NCI-H2171 (cell line): Measurements from ENCODE around the gene SUV39H2.
"Not testable (repeated sequence)": the region's sequence is repeated elsewhere in the genome, so short reads cannot be mapped to it uniquely, and the experiment has no call there.

Experiments
- DNase-seq: peaks from one replicate; lab custom pipeline; 2025; lab: John Stamatoyannopoulos, UW

Gene SUV39H2, protein sequence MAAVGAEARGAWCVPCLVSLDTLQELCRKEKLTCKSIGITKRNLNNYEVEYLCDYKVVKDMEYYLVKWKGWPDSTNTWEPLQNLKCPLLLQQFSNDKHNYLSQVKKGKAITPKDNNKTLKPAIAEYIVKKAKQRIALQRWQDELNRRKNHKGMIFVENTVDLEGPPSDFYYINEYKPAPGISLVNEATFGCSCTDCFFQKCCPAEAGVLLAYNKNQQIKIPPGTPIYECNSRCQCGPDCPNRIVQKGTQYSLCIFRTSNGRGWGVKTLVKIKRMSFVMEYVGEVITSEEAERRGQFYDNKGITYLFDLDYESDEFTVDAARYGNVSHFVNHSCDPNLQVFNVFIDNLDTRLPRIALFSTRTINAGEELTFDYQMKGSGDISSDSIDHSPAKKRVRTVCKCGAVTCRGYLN

DNA sequence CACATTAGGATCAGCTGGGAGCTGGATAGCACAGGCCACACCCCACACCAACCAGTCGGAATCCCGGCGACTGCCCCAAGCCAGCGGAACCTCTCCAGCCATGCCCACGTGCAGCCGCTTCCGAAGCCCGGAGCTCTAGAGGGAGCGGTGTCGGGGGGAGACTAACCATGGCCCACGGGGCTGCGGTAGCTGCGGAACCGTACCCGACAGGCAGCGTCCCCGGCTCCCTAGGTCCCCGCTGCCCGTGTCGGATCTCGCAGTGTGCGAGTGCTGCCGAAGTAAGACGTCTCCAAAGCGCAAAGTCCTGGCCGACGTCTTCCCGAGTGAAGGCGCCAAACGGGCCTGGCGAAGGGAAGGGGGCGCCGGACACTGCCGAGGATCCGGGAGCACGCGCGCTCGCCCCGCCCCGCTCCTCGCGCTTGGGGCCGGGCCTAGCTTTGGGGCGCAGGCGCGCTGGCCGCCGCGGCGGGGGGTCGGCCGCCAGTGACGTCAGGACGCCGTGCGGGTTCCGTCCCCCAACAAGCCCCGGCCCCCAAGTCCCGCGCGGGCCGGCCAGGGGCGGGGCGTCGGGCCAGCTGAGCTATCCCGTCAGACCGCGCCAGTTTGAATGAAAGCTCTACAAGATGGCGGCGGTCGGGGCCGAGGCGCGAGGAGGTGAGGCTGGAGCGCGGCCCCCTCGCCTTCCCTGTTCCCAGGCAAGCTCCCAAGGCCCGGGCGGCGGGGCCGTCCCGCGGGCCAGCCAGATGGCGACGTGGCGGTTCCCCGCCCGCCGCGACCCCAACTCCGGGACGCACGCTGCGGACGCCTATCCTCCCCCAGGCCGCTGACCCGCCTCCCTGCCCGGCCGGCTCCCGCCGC lies at the start of gene SUV39H2:
Gene SUV39H2 (plus strand): TSS at position 601 of the 858 bp plus-strand sequence. CDS start 23 bp downstream, at position 624.
- peak; percentile 85 for DNase-seq

DNA sequence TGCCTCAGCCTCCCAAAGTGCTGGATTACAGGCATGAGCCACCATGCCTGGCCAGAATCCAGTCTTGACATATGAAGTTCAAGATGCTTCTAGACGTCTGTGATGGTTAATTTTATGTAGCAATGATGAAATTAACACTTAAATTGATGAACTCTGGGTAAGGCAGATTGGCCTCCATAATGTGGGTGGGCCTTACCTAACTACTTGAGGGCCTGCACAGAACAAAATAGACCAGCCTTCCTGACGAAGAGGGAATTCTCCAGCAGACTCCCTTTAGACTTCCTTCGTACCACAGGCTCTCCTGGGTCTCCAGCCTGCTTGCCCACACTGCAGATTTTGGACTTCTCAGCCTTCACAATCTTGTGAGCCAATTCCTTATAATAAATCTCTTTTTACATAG lies 45.6 kb upstream of the SUV39H2 start:
- no peak for DNase-seq

DNA sequence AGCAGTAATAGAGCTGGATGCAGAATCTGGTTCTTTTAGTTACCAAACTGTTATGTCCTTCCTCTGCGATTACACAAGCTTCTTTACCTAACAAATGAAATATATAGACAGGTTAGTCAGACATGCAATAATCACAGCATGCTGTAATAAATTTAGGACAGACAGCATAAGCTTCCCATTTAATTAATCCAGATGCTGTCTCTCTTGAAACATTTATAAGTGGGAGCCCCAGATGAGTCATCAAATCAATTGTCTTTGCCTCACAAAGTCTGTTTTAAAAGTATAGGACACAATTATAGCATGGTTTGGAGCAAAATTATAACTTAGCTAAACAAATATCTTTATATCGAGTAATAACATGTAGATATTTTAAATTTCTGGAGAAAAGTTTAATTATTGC lies 42.5 kb upstream of the SUV39H2 start:
- no peak for DNase-seq

DNA sequence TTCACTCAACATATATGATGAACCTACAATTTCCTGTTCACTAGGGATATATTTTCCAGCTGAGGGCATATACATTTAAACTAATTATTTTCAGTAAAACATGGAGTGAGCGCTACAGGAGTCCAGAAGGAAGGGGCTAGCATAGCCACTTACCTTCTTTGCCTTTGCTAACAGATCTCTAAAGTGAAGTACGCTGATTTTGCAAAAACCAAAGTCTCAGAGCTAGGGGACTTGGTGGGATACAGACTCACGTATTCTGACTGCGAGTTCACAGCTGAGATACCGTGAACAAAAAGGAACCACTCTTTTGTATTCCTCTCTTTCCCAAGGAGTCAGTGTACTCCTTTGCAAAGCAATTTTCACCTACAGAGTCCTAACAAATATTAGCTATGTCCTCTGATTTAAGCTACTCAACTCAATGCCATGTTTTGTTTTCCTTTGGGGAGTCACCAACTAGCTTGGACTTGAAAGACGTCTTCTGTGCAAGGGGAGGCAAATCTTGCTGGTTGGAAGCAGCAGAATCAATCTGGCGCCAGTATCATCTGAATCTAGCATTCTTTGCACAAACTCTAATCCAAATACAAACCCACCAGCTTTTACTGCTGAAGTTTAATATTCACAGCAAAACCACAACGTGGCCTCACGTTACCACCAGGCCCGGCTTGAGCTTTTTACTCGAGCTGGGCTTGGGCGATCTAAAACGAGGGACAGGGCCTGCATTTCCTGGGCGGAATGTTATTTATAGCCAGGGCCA lies 41.5 kb upstream of the SUV39H2 start:
- no peak for DNase-seq

DNA sequence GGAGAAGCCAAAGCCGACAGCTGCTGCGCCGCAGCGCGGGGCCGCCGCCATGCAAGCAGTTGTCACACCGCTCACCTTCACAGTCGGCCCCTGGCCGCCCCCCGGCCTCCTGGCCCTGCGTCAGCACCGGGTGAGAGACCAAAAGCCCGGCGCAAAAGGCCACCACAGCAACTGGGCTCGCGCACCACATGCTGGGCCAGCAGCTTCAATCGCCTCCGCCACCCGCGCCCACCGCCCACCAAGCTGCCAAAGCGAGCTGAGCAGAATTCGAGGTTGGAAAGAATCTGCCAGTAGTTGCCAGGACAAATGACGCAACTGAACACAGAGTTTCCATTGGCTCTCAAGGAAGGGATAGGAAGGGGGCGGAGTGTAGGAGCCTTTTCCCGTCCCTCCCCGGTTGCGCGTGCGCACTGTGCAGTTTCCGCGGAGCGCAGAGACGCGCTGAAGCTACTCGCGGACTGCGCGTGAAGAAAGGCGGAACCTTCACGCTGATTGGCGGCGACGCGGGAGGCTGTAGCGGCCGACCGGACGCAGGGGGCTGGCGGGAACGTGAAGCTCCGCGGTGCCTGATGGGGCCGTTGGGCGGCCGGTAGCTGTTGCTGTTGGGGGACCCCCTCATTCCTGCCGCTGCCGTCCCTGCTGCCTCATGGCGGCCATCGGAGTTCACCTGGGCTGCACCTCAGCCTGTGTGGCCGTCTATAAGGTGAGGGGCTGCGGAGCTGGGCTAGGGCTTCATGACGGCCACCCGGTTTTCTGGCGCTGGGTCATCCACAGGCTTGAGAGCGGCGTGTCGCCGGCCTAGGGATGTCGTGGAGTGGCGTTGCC lies 40.7 kb upstream of the SUV39H2 start, which contains the start of the genes CDNF, HSPA14 and MSANTD7:
Gene CDNF (minus strand): TSS at position 281 of the 825 bp plus-strand sequence. CDS start 91 bp downstream, at position 190.
Gene HSPA14 (plus strand): TSS at position 550 of the 825 bp plus-strand sequence. CDS start 97 bp downstream, at position 647.
Gene MSANTD7 (plus strand): TSS at position 550 of the 825 bp plus-strand sequence. CDS start 3,979 bp downstream, outside the sequence.
- DNase-seq, result peak; percentile 91

DNA sequence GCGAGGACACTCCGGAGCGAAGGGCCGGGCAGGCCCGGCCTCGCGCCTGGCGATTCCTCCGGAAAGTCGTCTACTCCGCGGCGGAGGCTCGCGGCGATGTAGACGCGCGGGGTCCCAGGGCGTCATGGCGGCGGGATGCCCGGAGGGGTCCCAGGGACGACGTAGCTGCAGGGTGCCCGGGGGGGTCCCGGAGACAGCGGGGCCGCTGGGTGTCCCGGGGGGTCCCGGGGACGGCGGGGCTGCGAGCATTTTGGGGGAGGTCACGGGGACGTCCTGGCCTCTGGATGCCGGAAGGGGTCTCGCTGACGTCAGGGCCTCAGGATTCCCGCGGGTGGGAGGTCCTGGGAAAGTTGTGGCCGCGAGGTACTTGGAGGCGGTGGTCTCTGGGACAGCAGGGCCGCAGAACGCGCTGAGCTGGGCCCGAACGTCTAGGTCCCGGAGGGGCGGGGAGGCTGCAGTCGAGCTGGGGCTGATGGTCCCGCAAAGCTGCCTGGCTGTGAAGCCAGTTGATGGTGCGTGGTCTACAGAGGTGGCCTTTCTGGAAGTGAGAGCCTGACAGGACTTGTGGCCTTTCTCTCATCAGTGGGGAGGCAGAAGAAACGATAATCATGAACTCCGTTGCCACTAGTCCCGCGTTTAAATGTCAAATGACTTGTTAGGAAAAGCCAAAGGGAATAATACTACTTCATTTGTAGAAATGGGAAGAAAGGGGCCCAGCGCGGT lies 39.9 kb upstream of the SUV39H2 start:
- DNase-seq, result no peak

DNA sequence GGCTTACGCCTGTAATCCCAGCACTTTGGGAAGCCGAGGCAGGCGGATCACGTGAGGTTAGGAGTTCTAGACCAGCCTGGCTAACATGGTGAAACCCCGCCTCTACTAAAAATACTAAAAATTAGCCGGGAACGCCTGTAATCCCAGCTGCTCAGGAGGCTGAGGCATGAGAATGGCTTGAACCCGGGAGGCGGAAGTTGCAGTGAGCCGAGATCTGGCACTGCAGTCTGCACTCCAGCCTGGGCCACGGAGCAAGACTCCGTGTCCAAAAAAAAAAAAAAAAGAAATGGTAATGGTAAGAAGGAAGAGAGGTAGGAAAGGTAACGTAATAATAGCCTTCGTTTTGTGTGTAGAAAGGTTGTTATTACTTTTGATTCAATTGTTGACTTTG lies 39.4 kb upstream of the SUV39H2 start:
- no peak for DNase-seq

DNA sequence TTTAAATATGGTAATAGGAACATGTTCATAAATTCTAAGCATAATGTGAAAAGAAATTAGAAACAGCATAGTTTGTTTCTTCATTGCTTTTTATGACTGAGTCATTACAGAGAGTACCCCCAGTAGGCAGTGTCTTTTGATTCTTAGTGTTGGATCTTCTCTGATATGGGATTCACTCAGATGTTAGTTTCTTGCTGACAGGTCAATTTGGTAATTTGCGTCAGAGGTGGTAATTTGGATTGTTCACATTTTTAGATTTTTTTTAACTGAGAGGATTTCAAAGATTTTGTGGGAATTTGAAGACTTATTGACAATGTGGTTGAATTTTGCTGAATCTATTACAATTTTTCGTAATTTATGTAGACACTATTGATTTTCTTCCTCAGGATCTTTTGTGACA lies 38.5 kb upstream of the SUV39H2 start:
- no peak for DNase-seq

DNA sequence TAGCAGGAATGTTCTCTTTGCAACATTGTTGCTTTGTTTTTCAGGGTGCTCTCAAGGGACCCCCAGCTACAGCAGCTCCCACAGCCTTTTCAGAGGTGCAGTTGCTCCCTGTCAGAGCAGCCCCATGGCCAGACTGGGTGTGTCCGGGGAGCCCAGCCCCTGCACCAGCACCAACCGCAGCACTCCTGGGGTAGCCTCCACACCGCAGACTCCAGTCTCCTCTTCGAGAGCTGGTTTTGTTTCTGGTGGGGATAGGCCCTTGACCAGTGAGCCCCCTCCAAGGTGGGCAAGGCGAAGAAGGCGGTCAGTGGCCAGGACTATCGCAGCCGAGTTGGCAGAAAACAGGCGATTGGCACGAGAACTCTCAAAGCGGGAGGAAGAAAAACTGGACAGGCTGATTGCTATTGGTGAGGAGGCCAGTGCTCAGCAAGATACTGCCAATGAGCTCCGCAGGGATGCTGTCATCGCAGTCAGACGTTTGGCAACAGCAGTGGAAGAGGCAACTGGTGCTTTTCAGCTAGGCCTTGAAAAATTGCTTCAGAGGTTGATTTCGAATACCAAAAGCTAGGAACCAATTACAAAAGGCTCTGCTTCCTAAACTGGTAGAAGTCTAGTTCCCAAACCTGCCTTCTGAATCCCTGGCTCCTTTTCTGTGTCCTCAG lies 35.2 kb upstream of the SUV39H2 start:
- no peak for DNase-seq

DNA sequence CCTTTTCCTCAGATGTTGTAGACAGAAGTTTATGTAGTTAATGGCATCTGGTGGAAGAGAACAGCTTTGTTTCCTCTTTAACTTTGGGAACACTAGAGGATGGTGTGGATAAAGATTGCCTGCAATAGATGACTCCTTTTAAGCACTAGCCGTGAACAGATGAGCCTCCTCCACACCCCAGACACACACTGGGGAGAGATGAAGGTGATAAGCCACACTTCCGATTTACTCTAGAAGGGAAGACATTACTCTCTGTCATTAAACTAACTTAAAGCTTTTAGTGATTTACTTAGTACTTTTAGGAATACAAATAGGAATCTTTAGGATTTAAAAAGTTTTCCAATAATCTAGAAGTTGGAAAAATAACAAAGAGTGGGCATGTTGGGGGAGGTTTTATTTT lies 33.7 kb upstream of the SUV39H2 start:
- no peak for DNase-seq

DNA sequence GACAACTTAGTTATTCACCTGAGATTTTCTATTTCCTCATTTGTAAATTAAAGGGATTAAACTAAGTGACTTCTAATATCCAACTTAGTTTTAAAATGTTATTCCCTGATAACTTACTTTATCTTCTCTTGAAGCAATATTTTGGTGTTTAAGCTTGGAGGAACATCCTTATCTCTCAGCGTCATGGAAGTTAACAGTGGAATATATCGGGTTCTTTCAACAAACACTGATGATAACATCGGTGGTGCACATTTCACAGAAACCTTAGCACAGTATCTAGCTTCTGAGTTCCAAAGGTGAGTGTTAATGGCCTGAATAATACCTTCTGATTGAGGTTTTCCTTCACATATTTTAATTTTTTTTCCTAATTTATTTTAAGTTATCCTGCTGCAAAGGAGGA lies 26.4 kb upstream of the SUV39H2 start:
- no peak for DNase-seq

DNA sequence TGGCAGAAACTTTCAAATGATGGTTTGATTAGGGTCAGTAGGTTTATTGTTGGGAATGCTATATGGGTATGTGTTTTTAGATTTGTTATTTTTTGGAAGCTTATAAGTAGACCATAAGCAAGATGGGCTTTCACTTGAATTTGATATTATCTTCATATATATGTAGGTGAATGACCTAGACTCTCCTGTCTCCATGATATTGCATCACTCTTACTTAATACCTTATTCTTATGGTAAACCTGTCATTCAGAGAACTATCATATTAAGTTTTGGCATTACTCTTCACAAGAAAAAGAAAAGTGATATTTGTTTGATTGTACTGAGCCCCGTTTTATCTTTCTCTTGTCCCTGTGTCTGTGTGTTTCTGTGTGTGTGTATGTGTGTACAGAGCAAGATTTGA lies 23.2 kb upstream of the SUV39H2 start:
- DNase-seq, result no peak

DNA sequence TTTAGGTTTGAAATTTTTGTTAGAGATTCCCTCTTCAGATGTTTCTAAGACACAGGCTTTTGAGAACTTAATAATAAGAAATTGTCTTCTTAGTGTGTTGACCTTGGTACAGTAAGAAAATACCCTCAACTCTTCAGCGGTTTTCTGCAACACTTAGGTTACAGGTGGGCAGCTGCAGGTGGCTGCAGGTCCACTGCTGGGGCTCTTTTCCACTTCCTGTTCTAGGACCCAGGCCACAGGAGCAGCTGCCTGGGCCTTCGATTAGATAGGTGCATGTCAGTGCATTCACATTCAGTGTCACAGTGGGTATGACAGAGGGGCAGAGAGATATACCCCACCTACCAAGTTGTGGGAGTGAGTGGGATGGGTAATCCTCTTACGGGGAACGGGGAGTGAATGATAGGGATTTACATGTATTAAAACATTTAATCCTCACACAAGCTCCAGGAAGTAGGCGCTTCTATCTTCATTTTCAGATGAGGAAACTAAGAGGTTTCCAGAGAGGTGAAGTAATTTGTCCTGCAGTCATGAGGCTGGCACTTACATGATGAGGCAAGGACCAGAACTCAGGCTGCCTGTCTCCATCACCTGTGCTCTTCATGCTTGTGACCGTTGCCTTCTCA lies 20.2 kb upstream of the SUV39H2 start:
- DNase-seq, result no peak

DNA sequence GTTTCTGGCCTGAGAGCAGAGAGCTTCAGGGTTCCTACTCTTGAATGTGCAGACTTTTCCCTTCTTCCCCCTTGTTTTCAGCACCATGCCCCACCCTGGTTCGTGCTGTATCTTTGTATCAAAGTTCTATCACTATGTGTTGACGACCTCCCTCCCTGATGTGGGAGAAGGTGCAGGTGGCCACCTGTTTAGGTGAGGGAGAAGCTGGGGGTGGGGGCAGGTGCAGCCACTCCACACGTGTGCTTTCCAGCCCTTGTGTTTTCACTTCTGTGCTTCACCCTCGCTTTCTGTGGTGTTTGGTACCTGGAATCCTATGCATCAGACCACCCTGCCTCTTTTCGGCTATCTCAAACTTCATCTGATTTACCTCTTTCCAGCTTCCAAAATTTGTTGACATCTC lies 19.6 kb upstream of the SUV39H2 start:
- DNase-seq, result no peak

DNA sequence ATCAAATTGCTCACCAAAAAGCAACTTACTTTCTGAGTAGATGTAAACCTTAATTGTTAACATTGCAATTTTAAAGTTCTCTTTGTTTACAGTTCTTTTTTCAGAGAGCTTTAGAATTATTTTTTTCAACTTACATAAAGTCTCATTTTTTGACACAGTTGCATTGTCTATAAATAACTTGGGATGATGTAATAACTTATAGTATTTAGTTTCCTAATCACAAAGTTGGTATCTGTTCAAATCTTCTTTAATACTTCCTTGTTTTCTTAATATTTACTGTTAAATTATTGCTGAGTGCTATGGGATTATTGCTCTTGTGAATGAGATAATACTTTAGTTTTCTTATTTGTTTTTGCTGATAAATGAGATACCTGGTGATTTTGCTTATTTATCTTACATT lies 18.9 kb upstream of the SUV39H2 start:
- DNase-seq, result no peak

DNA sequence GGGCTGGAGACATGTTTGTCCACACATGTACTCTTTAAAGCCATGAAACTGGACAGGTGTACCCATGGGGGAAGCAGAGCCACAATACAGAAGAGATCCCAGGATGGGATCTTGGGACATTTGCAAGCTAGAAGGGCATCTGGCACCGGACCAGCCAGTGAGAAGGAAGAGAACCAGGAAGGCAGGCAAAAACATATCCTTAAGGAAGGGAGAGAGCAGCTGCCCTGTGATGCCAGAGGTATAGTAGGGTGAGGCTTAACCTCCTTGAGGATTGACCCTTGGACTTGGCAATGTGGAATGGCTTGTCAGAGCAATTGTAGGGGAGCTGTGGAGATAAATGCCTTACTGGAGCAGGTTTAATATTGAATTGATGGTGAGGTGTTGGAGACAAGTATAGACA lies 17.9 kb upstream of the SUV39H2 start:
- DNase-seq, result no peak

DNA sequence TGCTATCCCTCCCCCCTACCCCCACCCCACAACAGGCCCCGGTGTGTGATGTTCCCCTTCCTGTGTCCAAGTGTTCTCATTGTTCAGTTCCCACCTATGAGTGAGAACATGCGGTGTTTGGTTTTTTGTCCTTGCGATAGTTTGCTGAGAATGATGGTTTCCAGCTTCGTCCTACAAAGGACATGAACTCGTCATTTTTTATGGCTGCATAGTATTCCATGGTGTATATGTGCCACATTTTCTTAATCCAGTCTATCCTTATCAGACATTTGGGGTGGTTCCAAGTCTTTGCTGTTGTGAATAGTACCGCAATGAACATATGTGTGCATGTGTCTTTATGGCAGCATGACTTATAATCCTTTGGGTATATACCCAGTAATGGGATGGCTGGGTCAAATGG lies 14.2 kb upstream of the SUV39H2 start:
- not testable (repeated sequence) for DNase-seq

DNA sequence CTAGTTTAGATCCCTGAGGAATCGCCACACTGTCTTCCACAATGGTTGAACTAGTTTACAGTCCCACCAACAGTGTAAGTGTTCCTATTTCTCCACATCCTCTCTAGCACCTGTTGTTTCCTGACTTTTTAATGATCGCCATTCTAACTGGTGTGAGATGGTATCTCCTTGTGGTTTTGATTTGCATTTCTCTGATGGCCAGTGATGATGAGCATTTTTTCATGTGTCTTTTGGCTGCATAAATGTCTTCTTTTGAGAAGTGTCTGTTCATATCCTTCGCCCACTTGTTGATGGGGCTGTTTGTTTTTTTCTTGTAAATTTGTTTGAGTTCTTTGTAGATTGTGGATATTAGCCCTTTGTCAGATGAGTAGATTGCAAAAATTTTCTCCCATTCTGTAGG lies 13.8 kb upstream of the SUV39H2 start:
- DNase-seq, result not testable (repeated sequence)

DNA sequence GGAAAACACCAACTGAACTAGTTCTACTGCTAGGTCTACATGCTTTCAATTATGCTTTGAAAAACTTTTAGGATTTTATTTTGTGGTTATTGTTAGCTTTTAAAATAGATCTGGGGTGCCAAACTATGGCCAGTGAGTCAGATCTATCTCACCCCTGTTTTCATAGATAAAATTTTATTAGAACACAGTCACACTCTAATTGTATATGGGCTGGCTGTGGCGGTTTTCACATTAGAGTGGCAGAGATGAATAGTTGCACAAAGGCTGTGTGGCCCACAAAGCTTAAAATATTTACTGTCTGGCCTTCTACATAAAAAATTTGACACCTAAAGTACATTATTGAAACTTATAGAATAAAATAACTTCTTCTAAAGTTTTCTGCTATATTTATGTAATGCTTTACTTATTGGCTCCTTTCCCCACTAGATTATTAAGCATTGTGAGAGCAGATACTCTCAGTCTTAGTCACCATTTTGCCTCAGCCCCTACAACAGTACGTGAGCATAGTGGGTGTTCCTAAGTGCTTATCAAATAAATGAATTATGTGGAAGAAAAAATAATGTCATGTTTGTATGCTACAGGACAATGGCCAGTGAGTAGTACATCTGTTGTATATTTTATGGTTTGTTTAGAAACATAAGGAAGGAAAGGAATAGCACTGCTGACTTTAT lies 5.4 kb upstream of the SUV39H2 start:
- DNase-seq, result no peak
